Transverse colon (tissue), 4 donors: Measurements from ENCODE around the gene INPP5K. TPM values are rescaled to one million over a fixed set of nuclear protein-coding genes. Genes with fewer than 3 reads are reported as not detected.

Source experiments
- DNase-seq: peaks from one replicate; pipeline ENCODE4 v3.0.0-alpha.2; 2019
- H3K27ac ChIP-seq, 4 donors: fragments of 200-600 bp; sonication (generic); 2 replicates each; pipeline ENCODE4 v1.5.1; 2016 to 2018; ENCODE audit warnings: inconsistent platforms in 4 of 4
- H3K27me3 ChIP-seq: fragments of 200-600 bp; sonication (generic); 2 replicates; pipeline ENCODE4 v1.5.1; 2017; ENCODE audit warnings: inconsistent platforms
- H3K36me3 ChIP-seq, 4 donors: fragments of 200-600 bp; sonication (generic); 2 replicates each; pipeline ENCODE4 v1.5.1; 2017 to 2019; ENCODE audit warnings: inconsistent platforms in 4 of 4
- H3K4me1 ChIP-seq, 4 donors: fragments of 200-600 bp; sonication (generic); 2 replicates each; pipeline ENCODE4 v1.5.1; 2017 to 2020; ENCODE audit warnings: inconsistent platforms in 4 of 4
- H3K4me3 ChIP-seq, 4 donors: fragments of 200-600 bp; sonication (generic); 1 replicate in 1 of 4; 2 replicates in 3 of 4; pipeline versions ENCODE4 v1.5.1 to v1.6.1; 2017 to 2019; ENCODE audit warnings: inconsistent platforms in 4 of 4
- H3K9me3 ChIP-seq, 2 donors: fragments of 200-600 bp; sonication (generic); 2 replicates each; pipeline ENCODE4 v1.5.1; 2017 to 2019; ENCODE audit warnings: inconsistent platforms in 2 of 2
- CTCF ChIP-seq, 5 experiments: fragments of 200-600 bp in 3 of 5; fragments of 450-650 bp in 2 of 5; sonication (generic) in 3 of 5; IDR thresholded peaks; 1 replicate in 2 of 5; 2 replicates in 3 of 5; pipeline ENCODE4 v1.5.1; 2016 to 2017; ENCODE audit warnings: antibody characterized with exemption in 5 of 5, inconsistent platforms in 3 of 5, mild to moderate bottlenecking in 2 of 5, moderate library complexity in 1 of 5
- EP300 ChIP-seq: sonication (generic); formaldehyde crosslinking; IDR thresholded peaks from one replicate; pipeline ENCODE4 v1.6.1; 2017; ENCODE audit warnings: antibody characterized with exemption, low read depth
- POLR2A ChIP-seq: fragments of 450-650 bp; IDR thresholded peaks from one replicate; pipeline ENCODE4 v1.6.1; 2016; ENCODE audit warnings: antibody characterized with exemption, mild to moderate bottlenecking, moderate library complexity
- POLR2AphosphoS5 ChIP-seq, 3 donors: sonication (generic); formaldehyde crosslinking; IDR thresholded peaks; one replicate each; pipeline ENCODE4 v1.6.1; 2016; ENCODE audit warnings: antibody characterized with exemption in 3 of 3
- WGBS, 2 donors: methylation state at CpG; one replicate each; pipeline ENCODE4 v1.1.5; 2018; ENCODE audit warnings: low coverage in 1 of 2; 5-methylcytosine and 5-hydroxymethylcytosine counted together
- in situ Hi-C, 4 donors: fragments of 200-750 bp; cut with MboI; loops; one replicate each; pipeline versions ENCODE4 v1.15.0 to v1.15.1; 2017; ENCODE audit warnings: low sequenced_read_pairs in 3 of 4, low pct_ligation_motif_present in 1 of 4, low pct_unique_long_range_greater_than_20kb in 1 of 4
- intact Hi-C: fragments of 100-400 bp; cut with DNase I; formaldehyde crosslinking; loops from one replicate; pipeline ENCODE4 v1.15.1; 2023; ENCODE audit warnings: low total_unique reads
- total RNA-seq, 4 donors: library from RNA; depleted of rRNA; stranded (reverse); fragments of >200 nt; gene quantifications; one replicate each; pipeline ENCODE4 v1.1.0, GENCODE V29; 2016

INPP5K gene
- total RNA-seq, 4 donors from 2014 or later = 10.9 to 114 (median 81.9) TPM

GRCh38 chr17:1494736-1495253, 21.6 kb downstream of the INPP5K start:
- H3K27ac ChIP-seq = peak overlapping the region; percentile 28 to 99 (median 97)
- TF ChIP-seq EP300 = no peak
- TF ChIP-seq CTCF (IDR thresholded peaks at IDR 0.05) = no peak
- no peak for TF ChIP-seq POLR2A
- no peak for TF ChIP-seq POLR2AphosphoS5 (IDR thresholded peaks at IDR 0.05)
- 91% methylated on average over 10 of the region's 11 CpGs; no CpG with 5 or more reads in 1 of the 2 donors for WGBS, 2 donors

DNA sequence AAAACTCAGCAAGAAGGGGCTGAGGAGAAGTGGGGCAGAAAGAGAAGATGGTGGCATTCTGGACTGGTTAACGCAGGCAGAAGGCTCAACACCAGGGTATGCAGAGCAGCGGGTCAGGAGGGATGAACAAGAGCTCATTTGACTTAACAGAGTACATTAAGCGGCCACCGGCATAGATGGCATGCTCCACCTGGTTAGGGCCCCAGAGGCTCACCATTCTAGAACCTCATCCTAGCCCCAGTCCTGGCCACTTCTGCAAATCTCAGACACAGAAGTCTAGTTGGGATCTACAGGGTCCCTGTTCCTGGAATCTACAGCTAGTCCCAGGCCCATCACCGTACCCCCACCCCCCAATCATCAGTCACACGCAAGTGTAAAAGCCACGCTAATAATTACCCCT, 22.2 kb downstream of the INPP5K start:
- intact Hi-C loops (no loop called here), in situ Hi-C loops (no loop called here)
- 97% methylated on average over 7 of the region's 7 CpGs; no CpG with 5 or more reads in 1 of the 2 donors for WGBS, 2 donors
- Histone ChIP-seq H3K27ac (peak overlapping the region in 3 of 4 donors; percentile 96 to 99 (median 98)), H3K27me3 (no peaks in the 10 kb centered on the region), H3K4me1 (peaks cover 37 to 51% (median 42%) of the 10 kb centered on the region in 4 donors), H3K9me3 (no peaks in the 10 kb centered on the region), H3K4me3 (no peak overlapping the region), H3K36me3 (peaks cover 0 to 15% (median 0%) of the 10 kb centered on the region in 4 donors)
- TF ChIP-seq POLR2AphosphoS5 (IDR thresholded peaks at IDR 0.05) (no peak), CTCF (IDR thresholded peaks at IDR 0.05) (no peak), POLR2A (no peak), EP300 (no peak)
- DNase-seq = no peak

More at GRCh38 chr17:1494736-1495253, 21.6 kb downstream of the INPP5K start:
- in situ Hi-C loops (no loop called here), intact Hi-C loops (no loop called here)
- DNase-seq = no peak
- Histone ChIP-seq H3K27me3 (no peaks in the 10 kb centered on the region), H3K4me3 (no peak overlapping the region), H3K36me3 (peaks cover 0 to 15% (median 0%) of the 10 kb centered on the region in 4 donors), H3K9me3 (no peaks in the 10 kb centered on the region), H3K4me1 (peaks cover 33 to 45% (median 36%) of the 10 kb centered on the region in 4 donors)

GRCh38 chr17:1493291-1493980, 23.0 kb downstream of the INPP5K start:
- 29 to 62% methylated on average over 5 to 22 of the region's 23 CpGs for WGBS, 2 donors
- peak; percentile 66 for DNase-seq
- in situ Hi-C loops (no loop called here), intact Hi-C loops (no loop called here)
- Histone ChIP-seq H3K27ac (peak overlapping the region; percentile 94 to 99 (median 97)), H3K4me1 (peaks cover 43 to 58% (median 50%) of the 10 kb centered on the region in 4 donors), H3K27me3 (no peaks in the 10 kb centered on the region), H3K36me3 (peaks cover 0 to 15% (median 0%) of the 10 kb centered on the region in 4 donors), H3K4me3 (no peak overlapping the region), H3K9me3 (no peaks in the 10 kb centered on the region)
- TF ChIP-seq CTCF (IDR thresholded peaks at IDR 0.05) (no peak), POLR2AphosphoS5 (IDR thresholded peaks at IDR 0.05) (peak in 1 of 3 donors; percentile 38), POLR2A (peak; percentile 34), EP300 (no peak)

GRCh38 chr17:1492249-1493206, 23.9 kb downstream of the INPP5K start, which contains the start of gene MYO1C:
TSS of gene MYO1C (minus strand) at chr17:1492686. CDS start at chr17:1492487, 199 bp downstream.
- TF ChIP-seq EP300 = no peak
- peak in 2 of 3 donors; percentile 14 to 34 for TF ChIP-seq POLR2AphosphoS5 (IDR thresholded peaks at IDR 0.05)
- no peak for TF ChIP-seq POLR2A
- peaks cover 44 to 65% (median 55%) of the 10 kb centered on the region in 4 donors for H3K4me1 ChIP-seq
- H3K4me3 ChIP-seq = peak within 1 kb of the TSS; percentile 48 to 80 (median 70)
- H3K36me3 ChIP-seq = peaks cover 0 to 9% (median 0%) of the 10 kb centered on the region in 4 donors
- DNase-seq = no peak
- peak within 1 kb of the TSS; percentile 94 to 99 (median 97) for H3K27ac ChIP-seq
- H3K9me3 ChIP-seq = no peaks in the 10 kb centered on the region
- 69% methylated on average over 34 of the region's 35 CpGs; no CpG with 5 or more reads in 1 of the 2 donors for WGBS, 2 donors
- no peaks in the 10 kb centered on the region for H3K27me3 ChIP-seq
- intact Hi-C loops (no loop called here), in situ Hi-C loops (no loop called here)
